Skin of body (tissue), 2 donors: ENCODE results near the gene NKX1-2. TPM values are rescaled to one million over a fixed set of nuclear protein-coding genes. Genes with fewer than 3 reads are reported as not detected.
"Not testable (repeated sequence)": the region's sequence is repeated elsewhere in the genome, so short reads cannot be mapped to it uniquely, and the experiment has no call there.

Experiments used
- DNase-seq: peaks from one replicate; lab custom pipeline; 2025; lab: John Stamatoyannopoulos, UW
- total RNA-seq: library from RNA; depleted of rRNA; stranded (reverse); fragments of >200 nt; gene quantifications from one replicate; pipeline ENCODE4 v1.2.3, GENCODE V29; 2014

NKX1-2 gene
- total RNA-seq, 1 donor from 2014 or later: 0.20 TPM

DNA sequence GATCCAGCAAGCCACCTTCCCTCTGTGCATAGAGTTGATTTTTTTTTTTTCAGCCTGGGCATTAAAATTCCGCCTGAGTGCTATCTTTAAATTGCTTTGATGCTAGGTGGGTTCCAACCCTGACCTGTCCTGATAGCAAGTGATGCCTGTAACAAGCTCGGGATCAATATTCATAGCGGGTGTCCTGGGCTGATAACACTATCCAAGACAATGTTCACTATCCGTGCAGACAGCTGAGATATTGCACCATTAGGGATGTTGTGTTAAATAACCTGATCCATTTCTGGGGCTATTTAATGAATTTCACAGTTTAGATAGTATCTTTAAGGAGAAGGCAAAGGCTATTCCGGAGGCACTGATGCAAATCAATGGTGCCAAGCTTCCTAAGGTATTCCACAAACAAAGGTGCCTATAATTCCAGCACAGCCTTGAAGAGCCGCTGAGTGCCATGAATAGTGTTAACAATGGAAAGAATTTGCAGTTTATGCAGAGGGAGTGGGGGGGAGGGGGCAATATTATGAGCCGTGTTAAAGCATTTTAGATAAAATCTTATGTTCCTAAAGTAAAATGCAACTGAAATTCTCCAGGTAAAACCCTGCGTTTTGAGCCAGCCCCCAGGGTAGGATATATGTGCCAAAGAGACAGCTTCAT lies 4.2 kb upstream of the NKX1-2 start:
- DNase-seq: no peak

DNA sequence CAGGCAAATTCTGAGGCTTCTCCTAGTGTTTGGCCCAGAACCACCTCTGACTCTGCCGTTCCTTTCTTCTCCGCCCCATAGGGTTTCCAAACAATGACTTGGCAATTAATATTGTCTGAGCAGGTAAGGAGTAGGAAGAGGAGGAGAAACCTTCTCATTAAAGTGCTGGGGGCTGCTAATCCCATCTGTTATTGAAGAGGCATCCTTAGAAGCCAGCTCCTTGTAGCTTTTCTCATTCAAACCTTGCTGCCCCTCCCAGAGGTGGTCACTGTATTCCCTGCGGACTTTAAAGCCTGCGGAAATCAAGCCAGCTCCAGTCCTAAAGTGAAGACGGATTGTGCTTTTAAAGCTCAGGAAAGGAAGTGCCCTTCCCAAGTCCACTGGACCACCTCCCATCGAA lies 1.4 kb upstream of the NKX1-2 start:
- DNase-seq: no peak

DNA sequence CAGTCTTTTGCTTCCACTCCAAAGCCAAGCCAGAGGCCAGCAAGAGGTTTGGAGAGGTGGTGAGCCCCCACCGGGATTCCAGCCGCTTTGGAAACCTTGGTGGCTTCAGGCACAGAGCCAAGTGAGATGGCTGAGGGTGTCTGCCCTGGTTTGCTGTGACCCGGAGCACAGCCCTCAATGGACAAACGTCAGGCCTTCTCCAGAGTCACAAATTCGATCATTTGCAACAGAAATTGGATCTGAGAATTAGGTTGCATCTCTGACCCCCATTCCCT lies 885 bp upstream of the NKX1-2 start:
- no peak for DNase-seq

DNA sequence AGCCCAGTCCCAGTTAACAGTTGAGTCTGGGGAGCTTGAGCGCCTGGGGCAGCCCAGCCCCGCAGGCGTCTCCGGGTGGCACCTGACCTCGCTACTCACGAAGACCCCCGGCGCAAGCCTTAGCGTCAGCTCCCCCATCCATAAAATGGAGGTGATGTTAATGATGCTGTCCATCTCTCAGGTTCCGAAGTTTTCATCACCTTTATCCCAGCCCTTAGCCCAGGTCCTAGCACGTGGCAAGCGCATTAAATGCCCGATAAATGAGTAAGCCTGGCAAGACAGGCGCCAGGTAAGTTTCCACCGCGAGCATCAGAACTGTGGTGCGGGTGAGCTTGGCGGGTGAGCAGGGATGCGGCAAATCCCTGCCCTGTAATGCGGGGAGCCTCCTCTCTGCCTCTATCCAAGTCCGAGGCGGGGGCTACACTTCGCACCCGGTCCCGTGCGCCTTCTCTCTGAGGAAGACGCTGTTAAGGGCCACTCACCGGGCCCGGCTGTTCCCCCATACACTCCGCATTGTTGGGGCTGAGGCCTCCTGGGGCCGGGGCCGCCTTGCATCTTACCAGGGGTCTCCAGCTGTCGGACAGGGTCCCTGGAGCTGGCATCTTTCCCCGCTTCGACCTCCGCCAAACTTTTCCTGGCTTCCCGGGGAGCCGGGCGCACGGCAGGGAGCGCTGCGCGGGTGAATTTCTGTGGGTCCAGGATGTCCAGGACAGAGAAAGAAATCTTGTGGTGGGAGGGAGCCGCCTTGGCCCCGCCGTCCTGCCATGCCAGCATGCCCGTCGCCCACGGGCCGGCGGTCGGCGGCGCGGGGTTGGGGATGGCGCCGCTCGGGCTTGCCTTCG lies 444 bp downstream of the NKX1-2 start:
- DNase-seq: no peak

DNA sequence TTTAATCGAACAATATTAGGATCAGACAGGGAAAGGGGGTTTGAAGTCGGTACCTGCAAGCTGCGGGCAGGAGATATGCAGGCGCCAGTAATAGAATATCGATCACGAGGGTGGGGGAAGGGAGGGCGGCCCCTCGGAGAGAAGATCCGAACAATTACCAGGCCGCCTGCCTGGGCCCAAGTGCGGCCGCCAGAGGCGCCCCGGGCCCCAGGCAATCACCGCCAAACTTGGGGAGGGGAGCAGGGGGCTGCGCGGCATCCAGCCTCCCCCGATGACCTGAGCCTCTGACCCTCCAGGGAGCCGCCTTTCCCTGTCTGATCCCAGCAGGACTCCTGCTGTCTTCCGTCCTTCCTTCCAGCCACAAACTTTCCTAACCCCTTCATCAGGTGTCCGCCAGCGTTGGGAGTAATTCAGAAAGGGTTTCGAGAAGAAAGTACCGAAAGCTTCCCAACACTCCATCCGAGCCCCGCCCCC lies 1.1 kb downstream of the NKX1-2 start:
- DNase-seq: no peak

DNA sequence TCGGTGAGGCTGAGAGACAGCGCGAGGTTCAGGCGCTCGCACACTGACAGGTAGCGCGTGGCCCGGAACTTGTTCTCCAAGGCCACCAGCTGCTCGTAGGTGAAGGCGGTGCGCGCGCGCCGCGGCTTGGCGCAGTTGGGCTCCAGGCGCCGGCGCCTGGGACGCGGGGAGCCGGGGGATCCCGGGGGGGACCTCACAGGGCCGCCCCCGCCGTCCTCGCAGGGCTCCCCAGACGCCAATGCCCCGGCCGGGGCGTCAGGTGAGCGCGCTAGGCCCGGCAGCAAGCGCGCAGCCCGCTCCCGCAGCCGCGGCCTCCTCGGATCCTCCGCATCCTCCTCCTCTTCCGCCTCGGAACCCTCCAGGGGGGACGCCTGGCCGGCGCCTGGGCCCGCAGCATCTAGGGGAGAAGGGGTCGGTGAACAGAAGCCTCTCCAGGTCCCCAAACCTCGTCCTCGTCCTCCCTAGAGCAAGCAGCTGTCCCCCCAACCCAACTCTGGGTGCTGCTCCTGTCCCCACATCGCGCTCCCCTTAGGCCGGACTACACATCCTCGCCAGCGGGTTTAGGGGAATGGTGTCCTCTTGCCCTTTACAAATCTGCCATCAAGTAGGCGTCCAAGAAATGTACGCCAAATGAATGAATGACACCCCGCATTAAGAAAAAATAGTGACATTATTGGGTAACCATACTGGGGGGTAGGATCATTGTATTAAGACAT lies 1.9 kb downstream of the NKX1-2 start:
- DNase-seq: no peak

DNA sequence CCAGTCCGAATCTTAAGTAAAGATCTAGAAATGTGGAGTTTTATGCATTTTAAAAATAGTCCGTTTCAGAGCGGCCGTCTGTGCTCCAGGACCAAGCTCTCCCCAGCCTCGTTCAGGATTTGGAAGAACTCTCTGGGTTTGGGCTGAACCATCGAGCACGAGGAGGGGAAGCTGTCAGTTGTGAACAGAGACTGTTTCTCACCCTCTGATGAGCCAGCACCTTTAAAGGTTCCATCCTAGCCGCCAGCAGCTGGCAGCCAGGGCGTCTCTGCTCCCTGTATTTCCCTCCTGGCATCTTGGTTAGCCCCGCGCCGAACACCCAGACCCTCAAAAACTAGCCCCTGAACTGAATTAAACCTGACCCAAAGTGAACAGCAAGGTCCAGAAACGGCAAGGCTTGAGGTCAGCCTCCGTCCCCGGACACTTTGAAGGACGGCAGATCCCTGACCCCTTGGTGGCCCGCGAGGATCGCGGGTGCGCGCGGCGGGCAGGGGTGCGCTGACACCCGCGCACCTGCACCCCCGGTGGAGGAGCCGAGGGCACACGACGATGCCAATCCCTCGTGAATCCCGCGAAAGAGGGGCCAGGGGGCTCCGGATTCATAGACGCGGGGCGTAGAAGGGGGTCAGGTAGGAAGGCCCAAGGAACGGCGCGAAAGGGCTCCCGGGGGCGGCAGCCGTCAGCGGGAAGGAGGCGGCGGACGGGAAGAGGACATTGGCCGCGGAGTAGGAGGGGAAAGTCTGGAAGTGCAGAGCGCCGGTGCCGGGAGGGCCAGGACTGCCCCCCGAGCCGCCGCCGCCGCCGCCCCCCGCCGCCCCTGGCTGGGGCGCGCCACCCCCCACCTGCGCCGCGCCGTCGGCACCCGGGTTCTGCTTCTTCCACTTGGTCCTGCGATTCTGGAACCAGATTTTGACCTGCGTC lies 2.7 kb downstream of the NKX1-2 start:
- DNase-seq: no peak

DNA sequence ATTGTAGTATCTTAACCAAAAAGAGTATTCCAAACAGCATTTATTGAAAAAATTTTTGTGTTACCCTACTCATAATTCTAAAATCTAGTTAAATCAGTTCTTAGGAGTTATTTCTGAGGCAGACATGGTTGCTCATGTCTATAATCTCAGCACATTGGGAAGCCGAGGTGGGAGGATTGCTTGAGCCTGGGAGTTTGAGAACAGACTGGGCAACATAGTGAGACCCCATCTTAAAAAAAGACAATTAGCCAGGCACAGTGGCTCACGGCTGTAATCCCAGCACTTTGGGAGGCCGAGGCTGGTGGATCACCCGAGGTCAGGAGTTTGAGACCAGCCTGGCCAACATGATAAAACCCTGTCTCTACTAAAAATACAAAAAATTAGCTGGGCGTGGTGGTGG lies 8.1 kb downstream of the NKX1-2 start:
- DNase-seq: not testable (repeated sequence)

DNA sequence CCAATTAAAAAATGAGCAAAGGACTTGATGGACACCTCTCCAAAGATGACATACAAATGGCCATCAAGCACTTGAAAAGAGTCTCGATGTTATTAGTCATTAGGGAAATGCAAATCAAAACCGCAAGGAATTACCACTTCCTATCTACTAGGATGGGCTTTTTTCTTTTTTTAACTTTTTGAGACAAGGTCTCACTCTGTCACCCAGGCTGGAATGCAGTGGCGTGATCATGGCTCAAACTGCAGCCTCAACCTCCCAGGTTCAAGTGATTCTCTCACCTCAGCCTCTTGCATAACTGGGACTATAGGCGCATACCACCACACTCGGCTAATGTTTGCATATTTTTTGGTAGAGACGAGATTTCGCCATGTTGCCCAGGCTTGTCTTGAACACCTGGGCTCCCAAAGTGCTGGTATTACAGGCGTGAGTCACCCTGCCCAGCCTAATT lies 13.6 kb downstream of the NKX1-2 start:
- DNase-seq: no peak

DNA sequence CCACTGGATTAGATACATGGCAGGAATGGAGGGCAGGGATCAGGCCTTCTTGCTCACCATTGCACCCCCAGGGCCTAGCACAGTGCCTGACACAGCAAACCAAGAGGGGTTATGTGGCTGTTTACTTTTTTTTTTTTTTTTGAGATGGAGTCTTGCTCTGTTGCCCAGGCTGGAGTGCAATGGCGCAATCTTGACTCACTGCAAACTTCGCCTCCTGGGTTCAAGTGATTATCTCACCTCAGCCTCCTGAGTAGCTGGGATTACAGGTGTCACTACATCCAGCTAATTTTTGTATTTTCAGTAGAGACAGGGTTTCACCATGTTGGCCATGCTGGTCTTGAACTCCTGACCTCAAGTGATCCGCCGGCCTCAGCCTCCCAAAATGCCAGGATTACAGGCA lies 14.2 kb downstream of the NKX1-2 start:
- not testable (repeated sequence) for DNase-seq

DNA sequence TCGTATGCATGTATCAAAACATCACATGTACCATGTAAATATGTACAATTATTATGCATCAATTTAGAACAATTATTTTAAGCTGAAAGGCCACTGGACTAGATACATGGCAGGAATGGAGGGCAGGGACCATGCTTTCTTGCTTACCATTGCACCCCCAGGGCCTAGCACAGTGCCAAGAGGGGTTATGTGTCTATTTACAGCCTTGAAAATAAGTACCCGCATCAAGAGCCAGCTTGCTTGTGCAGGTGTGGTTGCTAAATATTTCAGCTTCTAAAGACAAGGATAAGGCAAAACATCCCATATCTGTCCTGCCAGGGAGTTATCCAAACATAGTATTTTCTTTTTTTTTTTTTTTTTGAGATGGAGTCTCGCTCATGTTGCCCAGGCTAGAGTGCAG lies 16.4 kb downstream of the NKX1-2 start:
- DNase-seq: no peak

DNA sequence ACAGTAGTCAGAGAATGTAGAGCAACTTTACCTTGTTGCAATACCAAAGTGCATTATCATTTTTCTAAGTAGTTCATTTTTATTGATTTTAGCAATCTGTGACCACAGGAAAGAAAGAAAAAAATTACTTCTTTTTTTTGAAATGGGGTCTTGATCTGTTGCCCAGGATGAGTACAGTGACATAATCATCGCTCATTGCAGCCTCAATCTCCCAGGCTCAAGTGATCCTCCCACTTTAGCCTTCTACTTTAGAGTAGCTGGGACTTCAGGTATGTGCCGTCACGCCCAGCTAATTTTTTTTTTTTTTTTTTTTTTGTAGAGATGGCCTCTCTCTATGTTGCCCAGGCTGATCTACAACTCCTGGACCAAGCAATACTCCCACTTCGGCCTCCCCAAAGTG lies 19.8 kb downstream of the NKX1-2 start:
- DNase-seq: no peak

DNA sequence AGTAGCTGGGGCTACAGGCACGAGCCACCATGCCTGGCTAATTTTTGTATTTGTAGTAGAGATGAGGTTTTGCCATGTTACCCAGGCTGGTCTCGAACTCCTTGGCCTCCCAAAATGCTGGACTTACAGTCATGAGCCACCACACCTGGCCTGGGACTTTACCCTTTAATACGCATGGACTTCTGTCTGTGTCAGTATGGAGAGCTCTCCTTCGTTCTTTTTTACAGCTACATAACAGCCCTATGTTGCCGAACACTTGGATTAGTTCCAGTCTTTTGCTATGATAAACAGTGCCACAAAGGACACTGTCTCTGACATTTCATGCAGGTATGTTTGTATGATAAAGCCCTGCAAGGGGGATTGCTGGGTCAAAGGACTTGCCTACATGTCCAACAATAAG lies 20.3 kb downstream of the NKX1-2 start:
- DNase-seq: no peak

DNA sequence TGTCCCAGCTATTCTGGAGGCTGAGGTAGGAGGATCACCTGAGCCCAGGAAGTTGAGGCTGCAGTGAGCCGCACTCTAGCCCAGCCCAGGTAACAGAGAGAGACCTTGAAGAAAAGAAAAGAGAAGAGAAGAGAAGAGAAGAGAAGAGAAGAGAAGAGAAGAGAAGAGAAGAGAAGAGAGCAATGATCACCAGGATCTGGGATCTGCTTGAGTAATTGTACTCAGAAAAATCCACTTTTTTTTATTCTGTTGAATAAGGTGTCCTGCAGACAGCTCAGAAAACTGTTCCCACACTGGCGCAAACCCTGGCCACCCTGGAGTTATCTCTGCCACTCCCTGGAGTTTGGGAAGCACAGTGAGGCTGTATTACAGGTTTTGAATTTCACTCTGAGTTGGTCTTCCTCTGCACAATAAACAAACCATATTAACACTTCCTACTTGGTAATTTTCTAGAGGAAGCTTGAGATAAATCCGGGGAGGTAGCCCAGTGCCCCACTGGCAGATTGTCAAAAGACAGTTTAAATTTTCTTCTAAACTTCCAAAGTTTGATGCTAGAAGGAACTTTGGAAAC lies 21.5 kb downstream of the NKX1-2 start:
- no peak for DNase-seq

DNA sequence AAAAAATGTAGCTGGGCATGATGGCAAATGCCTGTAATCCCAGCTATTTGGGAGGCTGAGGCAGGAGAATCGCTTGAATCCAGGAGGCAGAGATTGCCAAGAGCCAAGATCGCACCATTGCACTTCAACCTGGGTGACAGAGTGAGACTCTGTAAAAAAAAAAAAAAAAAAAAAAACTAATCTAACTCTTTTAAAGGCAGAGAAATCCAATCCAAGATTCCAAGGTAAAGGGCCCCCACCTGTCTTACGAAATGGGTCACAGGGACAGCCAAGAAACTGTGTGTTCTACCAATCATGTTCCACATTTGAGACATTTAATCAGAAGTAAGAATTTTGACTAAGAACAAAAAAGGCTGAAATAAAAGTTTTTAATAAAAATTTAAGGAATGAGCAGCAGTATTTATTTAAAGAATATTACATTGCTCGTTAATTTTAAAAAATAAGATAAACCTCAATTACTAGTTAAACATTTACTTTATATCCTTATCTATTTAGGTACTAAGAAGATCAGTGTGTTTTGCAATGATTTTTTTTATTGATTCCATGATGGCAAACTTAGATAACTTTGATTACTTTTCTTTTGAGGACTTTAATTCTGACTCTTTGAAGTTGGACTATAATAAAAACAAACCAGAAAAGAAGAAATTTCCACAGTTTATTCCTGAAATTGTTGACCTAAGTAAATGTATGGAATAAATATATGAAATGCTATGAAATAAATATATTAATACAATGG lies 24.4 kb downstream of the NKX1-2 start:
- no peak for DNase-seq

DNA sequence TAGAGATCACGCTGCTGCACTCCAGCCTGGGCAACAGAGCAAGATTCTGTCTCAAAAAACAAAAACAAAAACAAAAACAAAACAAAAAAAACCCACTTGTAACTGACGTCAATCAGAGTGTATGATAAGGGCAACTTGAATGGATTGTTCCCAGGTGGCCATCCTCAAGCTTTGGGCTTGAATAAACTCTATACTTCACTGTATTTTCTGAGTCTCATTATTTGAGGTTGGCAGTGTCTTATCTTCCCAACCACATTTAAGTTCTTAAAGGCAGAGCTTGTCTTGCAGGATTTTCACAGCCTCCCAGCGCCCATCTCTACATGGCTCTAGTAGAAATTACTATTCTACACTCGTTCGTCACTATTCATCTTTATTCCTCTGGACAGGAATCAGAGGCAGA lies 26.0 kb downstream of the NKX1-2 start:
- no peak for DNase-seq

DNA sequence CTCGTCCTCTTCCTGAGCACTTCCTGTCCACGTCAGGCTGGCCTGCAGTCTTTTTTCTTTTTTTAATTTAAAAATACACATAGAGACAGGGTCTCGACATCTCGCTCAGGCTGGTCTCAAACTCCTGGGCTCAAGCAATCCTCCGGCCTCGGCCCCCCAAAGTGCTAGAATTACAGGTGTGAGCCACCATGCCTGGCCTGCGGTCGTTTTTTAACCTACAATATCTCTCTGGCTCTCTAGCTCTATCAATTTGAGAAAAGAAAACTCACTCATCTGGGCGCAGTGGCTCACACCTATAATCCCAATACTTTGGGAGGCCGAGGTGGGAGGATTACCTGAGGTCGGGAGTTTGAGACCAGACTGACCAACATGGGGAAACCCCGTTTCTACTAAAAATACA lies 27.1 kb downstream of the NKX1-2 start:
- DNase-seq: no peak

DNA sequence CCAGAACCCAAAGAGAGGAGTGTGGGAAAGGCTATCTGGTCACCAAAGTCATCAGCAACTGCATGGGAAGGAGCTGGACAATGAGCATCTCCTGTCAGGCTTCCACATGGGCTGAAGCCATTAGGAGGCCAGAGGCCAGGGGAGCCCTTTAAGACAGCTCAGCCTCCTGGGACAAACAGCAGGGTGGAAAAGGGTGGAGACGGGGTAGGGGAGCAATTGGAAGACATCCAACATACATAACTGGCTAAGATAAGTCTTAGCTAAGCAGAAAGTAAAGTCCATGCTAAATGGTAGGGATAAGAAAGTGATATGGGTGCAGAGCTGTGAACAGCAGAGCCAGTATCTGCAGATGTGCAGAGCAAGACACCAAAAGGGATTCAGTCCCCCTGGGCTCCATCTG lies 29.6 kb downstream of the NKX1-2 start:
- no peak for DNase-seq

DNA sequence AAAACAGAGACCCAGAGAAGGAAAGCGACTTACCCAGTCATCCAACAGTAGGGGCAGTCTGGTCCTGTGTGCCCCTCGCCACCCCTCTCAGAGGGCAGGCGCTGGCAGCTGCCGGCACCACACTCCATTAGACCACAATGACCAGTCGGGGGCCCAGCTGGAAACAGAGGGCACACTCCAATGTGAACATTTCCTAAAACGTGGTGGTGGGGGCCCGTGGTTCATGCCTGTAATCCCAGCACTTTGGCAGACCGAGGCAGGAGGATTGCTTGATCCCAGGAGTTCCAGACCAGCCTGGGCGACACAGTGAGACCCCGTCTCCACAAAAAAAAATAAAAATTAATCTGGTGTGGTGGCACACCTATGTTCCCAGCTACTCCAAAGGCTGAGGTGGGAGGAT lies 30.2 kb downstream of the NKX1-2 start:
- DNase-seq: no peak

DNA sequence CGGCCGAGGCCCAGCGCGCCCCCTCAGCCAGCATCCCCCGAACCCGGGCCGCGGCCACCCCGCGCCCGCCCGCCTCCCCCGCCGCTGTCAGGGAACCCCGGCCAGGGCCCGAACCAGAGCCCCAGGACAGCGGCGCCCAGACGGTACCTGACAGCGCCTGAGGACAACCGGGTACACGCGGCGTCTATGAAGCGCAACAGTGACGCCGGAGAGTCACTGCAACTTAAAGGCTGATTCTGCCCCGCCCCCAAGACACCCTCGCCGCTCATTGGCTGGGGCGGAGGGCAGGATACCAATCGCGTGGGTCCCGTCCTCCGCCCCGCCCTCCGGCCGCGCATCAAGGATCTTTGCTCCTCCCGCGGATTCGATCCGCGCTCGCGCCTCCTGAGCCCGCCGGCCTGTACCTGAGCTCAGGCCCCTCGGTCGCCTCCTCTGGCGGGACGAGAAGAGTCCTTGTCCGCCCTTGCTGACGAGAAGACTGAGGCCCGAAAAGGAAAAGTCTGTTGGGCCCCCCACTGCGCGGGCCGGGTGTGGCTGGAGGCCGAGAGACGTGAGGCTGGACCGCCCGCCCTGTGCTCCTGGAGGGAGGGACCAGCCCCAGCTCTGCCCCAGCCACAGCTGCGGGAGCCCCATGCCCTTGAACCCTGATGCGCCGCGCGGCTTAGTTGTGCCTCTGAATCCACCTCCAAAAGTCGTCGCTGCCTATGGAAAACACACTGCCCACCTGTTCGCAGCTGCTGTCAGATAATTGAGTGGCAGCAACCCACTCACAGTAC lies 30.9 kb downstream of the NKX1-2 start, which contains the start of gene OAT:
Gene OAT (minus strand): TSS at position 198 of the 776 bp plus-strand sequence. CDS start 6,752 bp downstream, outside the sequence.
- peak; percentile 94 for DNase-seq
